ENCODE results near the gene ANTXR1. TPM values are rescaled to one million over a fixed set of nuclear protein-coding genes. Genes with fewer than 3 reads are reported as not detected.
A peak's percentile ranks its signal among the peaks of the same experiment; 100 is the strongest.
"Not testable (repeated sequence)": the region's sequence is repeated elsewhere in the genome, so short reads cannot be mapped to it uniquely, and the experiment has no call there.

The ANTXR1 gene
- polyA plus RNA-seq, 1 donor, result 108 TPM

DNA sequence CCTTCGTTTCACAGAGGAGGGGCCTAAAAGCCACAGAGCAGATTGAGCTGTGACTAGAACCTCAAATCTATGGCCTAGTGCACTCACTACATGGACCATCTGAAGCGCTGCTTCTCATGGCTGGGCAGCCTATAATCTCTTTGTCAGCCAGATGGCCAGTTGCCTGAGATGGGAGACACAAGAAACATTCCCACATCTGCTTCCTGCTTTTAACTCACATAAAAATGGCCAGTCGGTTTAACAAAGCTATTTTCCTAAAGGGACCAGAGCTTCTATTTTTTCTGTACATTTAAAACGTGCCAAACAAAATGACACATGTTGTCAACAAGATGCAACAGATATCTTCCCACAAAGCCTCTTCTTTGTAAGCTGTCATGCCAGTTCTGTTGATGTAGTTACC is 200.2 kb downstream of the ANTXR1 start:
- DNase-seq, result peak; percentile 70

- DNase-seq, result no peak
Observed at GRCh38 chr2:69213782-69214181, 200.8 kb downstream of the ANTXR1 start.

- DNase-seq, result peak; percentile 76
Observed at GRCh38 chr2:69214898-69215297, 201.9 kb downstream of the ANTXR1 start.

DNA sequence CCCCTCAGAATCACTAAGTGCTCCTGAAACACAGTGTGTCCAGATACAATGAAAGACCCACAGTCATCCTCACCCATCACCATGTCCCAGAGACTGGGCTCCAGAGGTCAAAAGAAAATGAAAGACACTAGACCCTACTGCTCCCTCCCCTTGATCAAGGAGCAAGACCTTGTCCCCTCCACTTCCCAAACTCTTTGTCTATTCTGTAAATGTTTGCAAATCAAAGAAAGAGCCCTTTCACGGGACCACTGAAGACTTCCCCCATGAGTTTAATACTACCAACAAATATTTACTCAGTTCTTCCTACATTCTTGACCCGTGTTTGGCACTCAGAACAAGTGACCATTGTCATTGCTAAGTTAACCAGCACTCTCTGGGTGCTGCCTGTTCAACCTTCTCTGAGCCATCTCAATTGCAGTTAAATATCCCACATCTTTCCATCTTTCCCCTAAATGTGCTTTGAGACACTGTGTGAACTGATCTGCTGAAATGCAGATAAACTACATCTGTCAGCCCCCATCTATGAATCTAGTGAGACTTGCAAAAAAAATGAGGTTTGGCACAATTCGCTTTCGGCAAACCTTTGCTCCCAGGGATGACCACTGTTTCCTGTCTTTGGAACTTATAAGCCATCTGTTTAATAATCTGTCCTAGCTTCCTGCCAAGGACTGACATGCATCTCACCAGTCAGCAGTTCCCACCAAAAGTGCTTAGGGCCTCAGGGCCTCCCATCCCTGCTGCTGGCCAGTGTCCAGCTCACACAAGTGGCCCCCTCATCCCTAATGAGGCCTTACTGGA is 203.8 kb downstream of the ANTXR1 start:
- DNase-seq, result peak; percentile 71

- no peak for DNase-seq
Observed at GRCh38 chr2:69217333-69218080, 204.5 kb downstream of the ANTXR1 start.

GRCh38 chr2:69221512-69221911 is 208.5 kb downstream of the ANTXR1 start:
- DNase-seq, result no peak

GRCh38 chr2:69221960-69222751 is 209.2 kb downstream of the ANTXR1 start:
- no peak for DNase-seq

DNA sequence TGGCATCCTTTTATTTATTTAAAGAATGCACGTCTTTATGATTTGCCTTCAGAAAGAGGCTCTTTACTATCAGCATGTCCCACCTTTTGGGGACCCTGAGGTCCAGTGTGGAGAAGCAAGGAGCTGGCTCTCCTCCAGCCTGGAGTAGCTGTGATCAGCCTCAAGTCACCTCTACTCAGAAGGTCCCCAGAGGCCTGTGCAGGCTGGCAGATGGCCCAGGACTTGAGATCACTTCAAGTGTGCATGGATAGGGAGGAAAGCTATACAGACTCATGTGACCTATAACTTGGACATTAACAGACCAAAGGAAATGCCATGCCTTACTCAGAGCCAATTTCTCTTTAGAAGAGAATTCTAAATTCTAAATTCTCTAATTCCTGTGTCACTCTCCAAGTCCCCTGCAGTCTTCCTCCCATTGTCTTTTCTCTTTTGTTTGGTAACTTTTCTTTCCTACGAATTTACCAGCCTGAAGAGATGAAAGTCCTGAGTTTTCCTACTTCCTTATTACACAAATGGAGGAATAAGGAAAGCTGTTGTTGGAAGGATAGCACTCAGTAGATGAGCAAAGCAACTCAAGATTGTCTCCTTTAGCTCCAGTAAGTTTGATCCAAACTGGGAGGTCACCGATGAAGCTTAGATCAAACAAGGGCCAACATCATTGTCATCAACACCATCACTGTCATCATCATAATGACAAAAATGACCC is 210.1 kb downstream of the ANTXR1 start:
- DNase-seq, result no peak

DNA sequence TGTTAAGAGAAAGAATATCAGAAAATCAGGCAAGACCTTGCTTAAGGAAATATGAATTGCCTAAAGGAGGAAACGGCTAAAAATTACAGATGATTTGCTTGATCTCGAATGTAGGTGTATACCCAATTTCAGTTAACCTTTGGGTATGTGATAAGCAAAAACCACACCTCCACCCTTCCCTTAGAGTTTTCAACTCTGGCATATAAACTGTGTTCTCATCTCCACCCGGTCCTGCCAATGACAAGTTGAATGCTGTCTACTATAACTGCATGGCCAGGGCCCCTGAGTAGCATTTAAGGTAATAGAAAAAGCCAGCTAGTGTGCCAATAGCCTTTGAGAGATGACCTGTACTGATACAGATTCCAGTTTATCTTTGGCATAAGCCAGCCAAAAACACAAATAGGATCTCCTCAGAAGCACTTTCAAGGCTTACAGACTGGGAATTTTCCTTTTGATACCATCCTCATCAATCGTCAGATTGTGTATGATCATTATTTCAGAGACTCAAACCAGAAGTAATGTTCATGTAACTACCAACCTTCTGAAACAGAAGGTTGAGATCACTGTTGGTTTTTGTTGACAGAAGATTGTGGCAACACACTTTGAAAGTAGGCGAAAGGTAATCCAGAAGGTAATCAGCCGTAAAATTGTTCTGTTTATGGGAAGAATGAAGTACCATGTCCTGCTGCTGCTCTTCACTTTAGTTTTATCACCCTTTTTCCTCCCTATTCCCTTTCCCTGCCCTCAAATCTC is 211.0 kb downstream of the ANTXR1 start:
- DNase-seq, result no peak

- no peak for DNase-seq
Observed at GRCh38 chr2:69224512-69224837, 211.5 kb downstream of the ANTXR1 start.

- DNase-seq, result no peak
Observed at GRCh38 chr2:69225933-69226332, 213.0 kb downstream of the ANTXR1 start.

DNA sequence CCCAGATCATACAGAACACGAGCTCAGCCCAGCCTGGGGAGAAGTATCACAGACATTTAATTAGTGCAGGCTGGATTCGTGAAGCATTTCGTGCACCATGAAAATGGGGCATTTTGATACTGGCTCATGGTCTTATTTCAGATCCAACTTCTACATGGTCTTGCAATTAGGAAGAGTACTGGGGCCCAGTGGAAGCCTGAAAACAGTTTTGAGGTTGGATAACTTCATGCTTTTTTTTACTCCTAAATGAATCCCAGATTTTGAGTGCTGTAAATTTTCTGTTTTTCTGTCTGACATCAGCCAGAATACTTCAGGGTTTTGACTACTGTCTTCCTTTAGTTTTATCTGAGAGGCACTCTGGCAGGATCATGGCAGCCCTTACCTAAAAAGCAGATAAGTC is 213.9 kb downstream of the ANTXR1 start:
- no peak for DNase-seq

- no peak for DNase-seq
Observed at GRCh38 chr2:69227716-69228115, 214.7 kb downstream of the ANTXR1 start.

DNA sequence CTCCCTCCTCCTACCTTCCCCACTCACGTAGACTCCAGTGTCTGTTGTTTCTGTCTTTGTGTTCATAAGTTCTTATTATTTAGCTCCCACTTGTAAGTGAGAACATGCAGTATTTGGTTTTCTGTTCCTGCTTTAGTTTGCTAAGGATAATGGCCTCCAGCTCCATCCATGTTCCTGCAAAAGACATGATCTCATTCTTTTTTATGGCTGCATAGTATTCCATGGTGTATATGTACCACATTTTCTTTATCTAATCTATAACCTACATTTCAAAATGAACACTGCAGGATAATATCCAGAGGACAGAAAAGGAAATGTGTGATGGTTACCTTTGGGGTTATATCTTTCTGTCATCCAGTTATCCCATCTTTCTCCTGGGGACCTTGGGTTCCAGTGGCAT is 218.0 kb downstream of the ANTXR1 start:
- DNase-seq, result not testable (repeated sequence)

- no peak for DNase-seq
Observed at GRCh38 chr2:69231612-69232277, 218.8 kb downstream of the ANTXR1 start.

- DNase-seq, result not testable (repeated sequence)
Observed at GRCh38 chr2:69235835-69236234, 222.9 kb downstream of the ANTXR1 start.

GRCh38 chr2:69237070-69237670 is 224.2 kb downstream of the ANTXR1 start:
- DNase-seq, result no peak

DNA sequence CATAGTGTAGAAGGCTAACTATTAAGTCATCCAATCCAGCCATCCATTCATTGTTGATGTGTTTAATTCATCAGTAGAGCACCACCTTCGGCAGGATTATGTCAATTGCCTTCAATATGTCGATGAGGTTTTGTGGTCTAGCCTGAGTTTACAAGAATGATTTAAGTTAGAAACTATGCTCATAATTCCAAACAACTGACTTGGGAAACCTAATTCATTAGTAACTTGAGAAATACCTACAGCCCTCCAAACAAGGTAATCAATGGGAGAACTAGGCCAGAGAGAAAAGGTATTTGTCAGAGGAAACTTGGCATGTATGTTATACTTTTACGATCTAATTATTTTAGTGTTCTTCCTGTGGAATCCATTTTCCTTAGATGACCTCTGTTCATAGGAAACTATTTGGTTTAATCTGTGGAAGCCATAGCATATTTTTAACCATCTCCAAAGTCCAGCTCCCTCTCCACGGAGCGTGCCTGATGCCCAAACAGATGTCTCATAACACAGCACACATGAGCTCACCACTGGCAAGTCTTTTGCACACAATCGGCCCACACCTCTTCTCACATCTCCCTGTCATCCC is 225.6 kb downstream of the ANTXR1 start:
- DNase-seq, result no peak

DNA sequence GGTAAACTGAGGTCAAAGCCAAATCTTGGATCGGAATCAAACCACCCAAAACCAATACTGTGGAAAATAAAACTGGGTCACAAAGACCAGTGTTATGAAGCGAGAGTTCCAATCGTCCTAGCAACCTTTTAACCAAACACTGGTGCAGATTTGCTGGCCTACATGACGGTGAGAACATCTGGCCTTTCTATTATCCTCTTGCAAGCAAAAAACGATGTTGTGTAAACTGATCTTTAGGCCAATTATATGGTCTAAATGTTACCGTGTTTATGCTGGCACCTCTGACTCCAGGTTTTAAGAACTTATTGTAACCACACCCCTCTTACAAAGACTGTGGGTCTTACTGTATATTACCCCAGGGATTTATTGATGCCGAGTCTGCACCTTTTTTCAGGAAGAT is 228.1 kb downstream of the ANTXR1 start:
- DNase-seq, result peak; percentile 80

All from hindlimb muscle (tissue), 1 donor.